SK-N-DZ (cell line): Measurements from ENCODE around the gene SMG6.
"Not testable (repeated sequence)": the region's sequence is repeated elsewhere in the genome, so short reads cannot be mapped to it uniquely, and the experiment has no call there.

ENCODE experiments used
- DNase-seq: peaks from one replicate; pipeline ENCODE4 v3.0.0-alpha.2; 2015; ENCODE audit warnings: low spot score

SMG6 gene

DNA sequence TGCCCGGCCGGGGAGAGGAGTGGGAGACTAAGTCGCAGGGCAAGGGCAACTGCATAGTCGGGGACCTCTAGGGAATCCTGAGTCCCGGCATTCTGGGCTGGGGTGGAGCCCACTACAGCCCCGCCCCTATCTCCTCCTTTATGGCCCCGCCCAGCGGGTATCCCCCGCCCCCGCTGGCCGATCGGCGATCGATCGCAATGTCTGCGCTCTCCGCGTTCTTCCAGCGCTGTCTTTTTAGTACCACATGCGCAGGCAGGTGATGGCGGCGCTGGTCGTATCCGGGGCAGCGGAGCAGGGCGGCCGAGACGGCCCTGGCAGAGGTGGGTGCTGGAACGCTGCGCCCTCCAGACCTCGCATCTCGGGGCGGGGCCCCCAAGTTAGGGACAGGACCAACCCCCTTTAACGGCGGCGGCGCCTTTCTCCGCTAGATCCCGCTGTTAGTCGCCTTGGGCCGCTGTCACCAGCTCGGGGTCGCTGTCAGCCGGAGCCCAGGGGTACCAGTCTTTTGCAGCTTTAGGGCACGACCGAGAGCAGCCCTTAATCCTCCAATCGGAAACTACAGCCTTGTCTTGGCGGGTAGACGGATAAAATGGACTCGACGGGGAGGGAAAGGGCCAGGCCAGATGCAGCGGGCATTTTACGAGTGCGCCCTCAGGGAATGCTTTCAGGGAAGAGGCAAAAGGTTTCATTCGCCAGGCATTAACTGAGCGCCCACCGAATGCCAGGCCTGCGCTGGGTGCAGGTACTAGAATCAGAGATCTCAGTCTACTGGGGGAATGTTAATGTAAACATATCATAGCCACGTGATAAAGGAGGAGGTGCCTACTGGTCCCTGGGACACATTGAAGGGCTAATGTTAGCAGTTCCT is 273.4 kb downstream of the SMG6 start, which contains the start of gene DPH1:
TSS of gene DPH1 (plus strand) at position 243 of the 868 bp plus-strand sequence. CDS start at position 260, 17 bp downstream.
- DNase-seq: peak; percentile 93

DNA sequence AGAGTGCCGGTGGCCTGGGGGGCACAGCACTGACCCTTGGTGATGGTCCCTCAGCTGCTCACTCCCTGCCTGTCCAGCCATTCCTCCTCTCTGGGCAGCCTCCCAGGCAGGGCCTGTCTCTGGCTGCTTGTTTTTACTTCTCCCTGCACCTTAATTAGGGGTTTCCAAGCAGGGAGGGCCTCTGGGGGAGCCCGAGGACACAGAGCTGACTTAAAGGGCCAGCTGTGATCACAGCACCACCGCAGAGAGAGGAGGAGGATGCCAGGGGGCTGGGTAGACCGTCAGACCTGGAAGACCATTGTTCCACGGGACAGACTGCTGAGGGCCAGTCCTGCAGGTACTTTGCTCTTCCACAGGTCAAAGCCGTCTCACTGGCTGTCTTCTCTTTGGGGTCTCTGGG is 274.8 kb downstream of the SMG6 start:
- DNase-seq: peak; percentile 64

DNA sequence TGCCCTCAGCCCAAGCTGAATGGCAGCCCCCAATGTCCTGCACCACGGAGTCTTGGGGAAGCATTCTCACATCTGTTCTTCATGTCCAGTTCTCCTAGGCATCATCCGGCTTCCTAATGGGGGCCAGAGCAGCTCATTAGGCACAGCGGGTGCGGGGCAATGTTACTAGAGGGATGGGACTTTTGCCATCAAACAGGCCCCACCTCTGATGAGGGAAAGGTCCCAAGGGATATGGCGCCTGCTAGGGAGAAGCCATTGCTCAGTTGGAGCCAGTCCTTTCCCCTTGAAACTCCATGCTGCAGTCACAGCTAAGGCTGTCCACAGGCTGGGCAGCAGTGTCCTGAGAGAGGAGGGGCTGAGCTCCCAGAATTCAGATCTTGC is 275.4 kb downstream of the SMG6 start:
- DNase-seq: peak; percentile 53

DNA sequence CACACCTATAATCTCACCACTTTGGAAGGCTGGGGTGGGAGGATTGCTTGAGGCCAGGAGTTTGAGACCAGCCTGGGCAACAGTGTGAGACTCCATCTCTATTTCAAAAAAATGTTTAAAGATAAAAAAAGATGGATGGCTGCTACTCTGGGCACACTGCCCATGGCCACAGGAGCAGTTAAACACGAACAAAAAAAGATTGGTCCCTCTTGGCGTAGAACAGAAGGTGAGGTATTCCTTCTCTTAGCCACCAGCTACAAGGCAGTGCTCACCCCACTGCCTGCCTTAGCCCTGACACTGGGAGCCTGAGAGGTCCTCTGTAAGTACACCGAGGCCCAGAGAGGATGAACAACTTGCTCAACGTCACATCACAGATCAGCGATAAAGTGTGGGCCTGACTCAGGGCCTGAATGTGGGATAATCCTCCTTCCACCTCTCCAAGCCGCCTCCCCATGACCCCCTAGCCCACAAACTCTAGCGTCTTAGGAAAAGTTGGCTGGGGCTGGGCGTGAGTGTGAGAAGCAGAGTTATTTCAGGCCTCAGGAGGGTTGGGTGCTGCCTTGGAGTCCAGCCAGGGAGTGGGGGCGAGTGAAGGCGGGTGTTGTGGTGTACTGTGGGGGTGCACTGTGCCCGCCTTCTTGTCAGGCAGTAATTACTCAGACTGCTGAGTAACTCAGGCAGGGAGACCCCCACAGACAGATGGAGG is 275.9 kb downstream of the SMG6 start:
- DNase-seq: no peak

DNA sequence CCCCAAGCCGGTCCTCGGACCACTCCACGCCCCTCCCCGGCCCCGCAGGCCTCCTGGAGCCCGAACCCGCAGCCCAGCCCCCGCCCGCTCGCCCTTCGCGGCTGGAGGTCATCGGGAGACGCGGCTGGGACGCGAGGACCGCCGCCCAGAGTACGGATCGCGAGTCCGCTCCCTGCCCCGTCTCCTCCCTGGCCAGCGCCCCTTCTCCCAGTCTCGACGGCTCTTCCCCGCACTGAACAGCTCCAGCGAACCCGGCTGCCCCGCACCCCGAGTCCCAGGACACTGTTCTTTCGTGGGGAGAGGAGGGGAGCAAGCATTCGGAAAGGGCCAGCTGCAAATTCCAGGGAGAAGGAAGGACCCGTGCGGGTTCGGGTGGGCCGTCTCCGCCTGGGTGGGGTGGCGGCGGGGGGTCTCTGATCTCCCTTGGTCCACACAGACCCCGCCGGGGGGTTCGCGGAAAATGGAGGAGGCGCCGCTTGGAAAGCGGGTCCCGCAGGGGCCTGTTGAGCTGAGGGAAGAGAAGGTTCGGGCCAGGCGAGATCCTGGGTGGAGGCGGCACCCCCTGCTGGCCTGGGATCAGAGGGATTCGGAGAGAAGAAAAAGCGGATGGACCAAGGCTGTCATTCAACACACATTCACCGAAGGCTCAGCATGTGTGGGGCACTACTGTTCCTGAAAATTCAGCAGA is 277.8 kb downstream of the SMG6 start:
- DNase-seq: peak; percentile 70

DNA sequence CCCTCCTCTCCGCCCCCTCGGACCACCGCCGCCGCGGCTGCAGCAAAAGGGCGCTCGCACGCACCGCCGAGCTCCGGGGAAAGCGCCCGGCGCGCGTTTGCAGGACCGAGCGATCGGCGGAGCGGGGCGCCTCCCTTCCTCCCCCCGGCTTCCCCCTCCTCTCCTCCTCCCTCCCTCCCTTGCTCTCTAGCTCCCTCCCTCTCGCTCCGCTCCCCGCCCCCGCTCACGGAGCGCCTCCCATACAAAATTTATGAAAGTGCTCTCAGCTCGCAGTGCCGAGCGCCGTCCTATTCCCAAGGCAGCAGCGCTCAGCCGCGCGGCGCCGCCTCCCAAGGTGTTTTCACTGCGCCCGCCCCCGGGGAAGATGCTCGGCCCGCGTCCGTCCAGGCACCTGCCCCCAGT is 278.4 kb downstream of the SMG6 start, which contains the start of gene RTN4RL1:
TSS of gene RTN4RL1 (minus strand) at position 115 of the 402 bp plus-strand sequence. CDS start 469 bp downstream, outside the sequence.
- peak; percentile 53 for DNase-seq

DNA sequence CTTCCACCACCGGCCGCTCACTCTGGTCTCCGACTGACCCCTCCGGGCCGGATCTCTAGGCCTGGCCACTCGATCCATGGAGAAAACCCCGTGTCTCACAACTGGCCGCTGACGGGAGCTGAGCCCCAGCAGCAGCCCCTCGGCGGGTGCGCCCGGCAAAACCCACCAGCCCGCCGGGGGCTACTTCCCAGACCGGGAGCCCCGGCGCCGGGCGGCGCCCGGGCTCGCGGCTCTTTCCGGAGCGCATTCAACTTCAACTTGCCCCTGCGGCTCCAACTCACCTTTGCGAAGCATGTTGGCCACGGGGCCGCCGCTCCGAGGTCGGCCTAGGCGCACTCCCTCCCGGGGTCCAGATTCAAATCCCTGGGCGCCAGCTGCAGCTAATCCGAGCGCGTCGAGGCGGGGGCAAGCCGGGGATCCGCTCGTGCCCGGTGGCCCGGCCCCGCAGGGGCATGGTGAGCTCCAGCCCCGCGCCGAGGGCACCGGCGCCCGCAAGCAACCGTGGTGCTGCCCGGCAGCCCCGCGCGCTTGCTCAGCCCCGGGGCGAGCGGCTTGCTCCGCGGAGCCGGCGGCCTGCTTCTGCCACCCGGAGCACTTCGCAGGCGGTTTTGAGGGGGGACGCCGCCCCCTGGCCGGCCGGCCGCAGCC is 278.9 kb downstream of the SMG6 start:
- no peak for DNase-seq

DNA sequence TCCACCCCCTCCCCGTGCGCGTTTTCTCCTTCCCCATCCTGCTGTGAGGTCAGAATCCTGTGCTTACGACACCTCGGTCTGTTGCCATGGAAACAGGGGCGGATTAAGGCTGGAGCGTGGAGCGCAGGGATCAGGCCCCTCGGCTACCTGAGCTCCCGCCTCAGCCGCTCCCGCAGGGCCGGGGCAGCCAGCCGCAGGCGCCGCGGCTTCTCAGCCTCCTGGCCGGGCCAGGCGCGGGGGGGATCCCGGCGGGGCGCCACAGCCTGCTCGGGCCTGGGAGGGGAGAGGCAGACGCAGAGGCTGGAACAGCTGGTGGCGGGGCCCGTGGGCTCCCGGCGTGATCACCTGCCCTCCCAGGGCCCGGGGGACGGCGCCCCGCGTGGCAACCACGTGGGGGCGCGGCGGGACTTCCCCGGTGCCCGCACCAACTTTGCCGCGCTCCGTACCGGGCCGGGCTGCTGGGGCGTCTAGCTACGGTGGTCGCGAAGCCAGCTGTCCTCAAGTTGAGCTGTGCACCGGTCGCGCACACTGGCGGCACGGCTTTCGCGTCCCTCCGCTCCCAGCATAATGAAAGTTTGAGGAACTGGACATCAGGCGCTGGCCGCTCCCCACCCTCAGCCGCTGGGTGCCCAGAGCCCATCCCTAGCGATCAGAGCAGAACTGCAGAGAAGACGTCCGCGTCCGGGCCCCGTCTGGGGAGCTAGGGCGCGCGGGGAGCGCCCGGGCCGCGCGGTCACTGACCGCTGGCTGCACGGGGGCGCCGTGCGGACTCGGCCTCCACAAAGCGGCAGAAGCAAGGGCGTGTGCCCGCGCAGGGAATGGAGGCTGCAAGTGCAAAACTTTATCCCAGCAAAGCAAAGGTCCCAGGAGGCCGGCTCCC is 279.7 kb downstream of the SMG6 start:
- peak; percentile 73 for DNase-seq

DNA sequence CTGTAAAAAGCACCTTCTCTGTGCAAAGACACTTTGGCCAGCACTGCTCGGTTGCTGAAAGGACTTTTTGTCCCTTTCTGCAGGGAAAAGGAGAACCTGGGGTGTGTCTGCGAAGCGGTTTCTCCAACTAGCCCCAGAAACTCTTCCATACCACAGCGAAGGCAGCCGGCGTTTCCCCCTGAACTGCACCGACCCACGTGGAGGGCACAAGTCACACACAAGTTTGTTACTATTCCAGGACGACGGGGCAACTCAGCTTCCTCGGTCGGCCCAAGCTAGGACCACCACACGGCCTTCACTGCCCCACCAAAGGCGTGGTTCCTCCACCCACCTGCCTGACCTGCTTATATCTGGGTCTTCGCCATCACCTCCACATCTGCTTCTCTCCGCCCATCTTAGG is 280.3 kb downstream of the SMG6 start:
- no peak for DNase-seq

DNA sequence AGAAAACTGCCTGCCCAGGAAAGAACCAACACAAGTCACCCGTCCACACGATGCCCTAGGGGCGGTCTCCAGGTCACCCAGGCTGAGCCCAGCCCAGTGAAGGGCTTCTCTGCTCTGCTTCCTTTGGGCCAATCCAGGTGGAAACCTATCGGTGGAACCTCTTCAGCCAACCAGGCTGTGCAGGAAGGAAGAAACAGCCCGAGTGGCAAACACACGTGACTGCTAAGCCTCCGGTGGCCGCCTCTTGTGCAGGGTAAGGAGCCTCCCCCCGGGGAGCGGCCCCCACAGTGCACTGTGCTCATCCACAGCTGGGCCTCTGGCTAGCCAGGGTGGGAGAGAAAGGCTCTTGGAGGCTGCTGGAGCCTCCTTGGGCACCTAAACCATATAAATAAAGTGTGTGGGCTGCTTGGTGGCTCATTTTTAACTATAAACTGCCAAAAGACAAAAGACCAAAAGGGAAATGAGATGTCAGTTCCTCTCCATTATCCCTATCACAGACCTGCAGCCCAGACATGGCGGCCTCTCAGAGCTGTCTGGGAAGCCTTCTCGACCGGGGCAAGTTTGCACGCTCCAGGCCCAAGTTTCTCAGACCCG is 280.8 kb downstream of the SMG6 start:
- DNase-seq: no peak

DNA sequence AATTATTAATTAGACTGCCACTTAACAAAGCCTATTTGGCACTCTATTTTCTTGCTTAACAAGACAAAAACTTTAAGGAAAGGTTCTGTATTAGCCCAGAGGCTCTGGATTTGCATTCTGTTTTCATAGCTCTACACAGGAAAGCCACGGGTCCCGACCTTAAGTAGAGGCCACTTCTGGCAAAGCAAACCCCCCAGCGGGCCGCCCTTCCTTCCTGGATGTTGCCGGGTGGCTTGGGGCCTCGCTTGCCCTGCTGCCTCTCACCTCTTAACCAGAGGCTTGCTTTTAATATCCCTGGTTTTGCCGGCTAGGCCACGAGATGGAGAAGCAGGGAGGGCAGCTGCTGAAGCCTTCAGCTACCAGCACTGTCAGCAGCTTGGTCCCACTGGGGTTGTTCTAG is 282.9 kb downstream of the SMG6 start:
- no peak for DNase-seq

DNA sequence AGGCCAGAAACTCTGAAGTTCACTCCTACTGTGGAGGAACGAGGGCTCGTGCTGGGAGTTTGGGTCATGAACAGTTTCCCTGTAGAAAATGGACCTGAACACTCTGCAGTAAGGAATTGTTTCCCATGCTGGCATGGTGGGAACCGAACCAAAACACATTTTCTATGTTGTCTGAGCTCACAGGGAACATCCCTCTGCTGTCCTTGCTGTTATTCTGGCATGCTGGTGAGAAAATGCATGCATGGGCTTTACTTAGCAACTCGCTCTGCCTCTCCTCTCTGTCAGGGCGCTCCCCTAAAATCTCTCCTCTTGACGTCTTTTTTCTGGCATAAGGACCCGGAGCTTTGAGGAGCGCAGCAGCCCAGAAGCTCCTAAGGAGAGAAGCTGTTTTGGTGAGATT is 283.9 kb downstream of the SMG6 start:
- no peak for DNase-seq

DNA sequence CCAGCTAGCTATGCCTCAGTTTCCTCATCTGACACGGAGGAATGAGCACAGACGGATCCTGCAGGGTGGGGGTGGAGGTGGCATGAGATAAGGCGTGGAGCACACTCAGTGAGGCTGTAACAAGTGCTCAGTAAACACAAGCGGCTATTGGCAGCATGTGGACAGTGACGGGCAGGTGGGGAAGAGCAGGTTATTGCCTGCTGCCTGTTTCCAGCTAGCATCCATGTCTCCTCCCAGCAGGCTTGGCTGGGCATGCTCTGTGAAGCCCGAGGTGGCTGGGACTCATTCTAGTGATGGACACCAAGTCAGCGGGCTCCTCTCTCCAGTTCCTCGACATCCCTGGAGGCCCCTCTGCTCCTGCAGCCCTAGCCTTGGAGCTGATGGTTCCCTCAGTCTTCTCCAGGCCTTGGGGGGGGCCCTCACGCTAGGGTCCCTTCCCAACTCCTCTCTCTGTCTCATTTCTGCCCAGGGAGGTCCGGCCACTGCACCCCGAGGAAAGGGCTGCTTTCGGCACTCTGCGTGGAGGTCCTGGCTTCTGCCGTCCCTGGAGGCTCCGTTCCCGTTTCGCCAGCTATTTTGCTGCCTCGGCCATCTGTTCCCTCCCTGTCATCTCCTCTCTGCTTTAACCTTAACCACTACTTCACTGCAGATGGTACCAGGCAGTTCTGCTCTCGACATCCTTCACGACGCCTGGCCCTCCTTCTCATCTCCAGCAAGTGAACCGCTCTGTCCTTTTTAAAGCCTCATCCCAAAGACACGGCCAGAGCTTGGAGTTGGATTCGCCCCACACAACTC is 284.7 kb downstream of the SMG6 start:
- DNase-seq: no peak

DNA sequence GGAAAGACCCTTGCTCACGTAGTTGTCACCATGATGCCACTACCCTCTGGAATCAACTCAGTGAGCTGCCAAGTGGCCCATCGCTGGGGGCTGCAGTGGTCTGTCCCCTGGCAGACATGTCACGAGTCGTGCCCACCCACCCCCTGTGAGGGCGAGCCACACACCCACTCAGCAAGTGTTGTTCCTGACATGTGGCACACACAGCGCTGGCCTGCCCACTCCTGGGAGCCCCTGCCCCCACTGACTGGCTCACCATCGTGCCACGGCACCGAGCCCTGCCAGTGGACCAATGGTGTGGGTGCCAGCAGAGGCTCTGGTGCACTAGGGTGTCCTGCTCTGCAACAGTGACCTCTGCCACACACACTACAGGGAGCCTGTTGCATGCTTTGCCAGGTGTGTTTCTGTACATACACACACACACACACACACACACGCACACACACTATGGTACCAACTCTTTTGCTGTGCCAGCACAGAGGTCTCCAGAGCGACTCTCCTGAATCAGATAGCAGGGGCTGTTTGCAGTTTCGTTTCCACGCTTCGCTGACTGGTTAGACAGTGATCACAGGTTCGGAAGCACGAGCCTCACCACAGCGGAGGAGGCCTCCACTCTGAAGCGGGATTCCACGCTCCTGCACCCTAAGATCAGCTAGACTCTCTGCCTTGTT is 286.2 kb downstream of the SMG6 start:
- DNase-seq: no peak

DNA sequence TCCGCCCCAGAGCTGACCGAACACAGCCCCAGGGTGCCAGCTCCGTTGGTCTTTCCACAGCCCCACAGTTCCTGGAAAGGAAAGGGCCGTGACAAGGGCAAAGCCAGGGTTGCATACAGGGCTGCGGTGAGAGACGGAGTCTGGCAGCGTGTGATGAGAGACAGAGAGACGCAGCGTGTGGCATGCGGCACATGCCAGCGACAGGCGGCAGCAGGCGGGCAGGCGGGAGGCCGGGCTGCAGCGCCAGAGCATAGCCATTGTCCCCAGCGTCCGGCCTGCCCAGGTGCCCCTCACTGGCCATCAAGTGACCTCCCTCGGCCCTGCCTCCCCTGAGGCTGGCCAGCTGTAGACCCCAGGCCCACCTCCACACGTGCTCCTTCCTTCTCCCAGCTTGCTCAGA is 287.1 kb downstream of the SMG6 start:
- DNase-seq: no peak

DNA sequence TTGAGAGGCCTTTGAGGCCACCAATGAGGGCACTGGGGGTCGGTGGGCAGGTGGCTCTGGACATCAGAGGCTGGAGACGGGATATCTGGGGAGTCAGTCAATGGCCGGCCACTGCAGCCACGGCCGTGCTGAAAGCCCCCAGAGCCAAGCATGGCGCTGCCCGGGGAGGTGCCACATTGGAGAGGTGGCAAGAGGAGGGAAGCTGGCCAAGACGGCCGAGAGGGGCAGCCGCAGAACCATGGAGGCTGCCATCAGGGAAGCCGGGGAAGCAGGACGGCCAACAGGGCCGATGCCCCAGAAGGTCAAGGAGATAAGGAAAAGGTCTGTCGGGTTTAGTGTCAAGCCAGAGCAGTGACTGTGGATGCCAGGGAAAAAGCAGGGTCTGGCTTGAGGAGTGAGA is 288.3 kb downstream of the SMG6 start:
- DNase-seq: no peak

DNA sequence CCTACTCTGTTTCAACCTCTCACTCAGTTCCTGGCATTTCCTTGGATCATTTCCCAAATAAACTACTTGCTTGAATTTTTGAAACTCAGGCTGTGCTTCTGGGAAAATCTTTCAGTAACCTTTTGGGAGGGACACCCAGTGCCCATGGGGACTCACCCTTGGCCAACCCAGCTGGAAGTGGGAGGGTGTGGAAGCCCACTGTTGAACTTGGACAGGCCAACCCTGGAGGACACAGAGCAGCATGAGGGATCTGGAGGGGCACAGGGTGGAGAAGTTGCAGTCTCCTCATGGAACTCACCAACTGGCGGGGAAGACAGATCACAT is 289.6 kb downstream of the SMG6 start:
- no peak for DNase-seq

DNA sequence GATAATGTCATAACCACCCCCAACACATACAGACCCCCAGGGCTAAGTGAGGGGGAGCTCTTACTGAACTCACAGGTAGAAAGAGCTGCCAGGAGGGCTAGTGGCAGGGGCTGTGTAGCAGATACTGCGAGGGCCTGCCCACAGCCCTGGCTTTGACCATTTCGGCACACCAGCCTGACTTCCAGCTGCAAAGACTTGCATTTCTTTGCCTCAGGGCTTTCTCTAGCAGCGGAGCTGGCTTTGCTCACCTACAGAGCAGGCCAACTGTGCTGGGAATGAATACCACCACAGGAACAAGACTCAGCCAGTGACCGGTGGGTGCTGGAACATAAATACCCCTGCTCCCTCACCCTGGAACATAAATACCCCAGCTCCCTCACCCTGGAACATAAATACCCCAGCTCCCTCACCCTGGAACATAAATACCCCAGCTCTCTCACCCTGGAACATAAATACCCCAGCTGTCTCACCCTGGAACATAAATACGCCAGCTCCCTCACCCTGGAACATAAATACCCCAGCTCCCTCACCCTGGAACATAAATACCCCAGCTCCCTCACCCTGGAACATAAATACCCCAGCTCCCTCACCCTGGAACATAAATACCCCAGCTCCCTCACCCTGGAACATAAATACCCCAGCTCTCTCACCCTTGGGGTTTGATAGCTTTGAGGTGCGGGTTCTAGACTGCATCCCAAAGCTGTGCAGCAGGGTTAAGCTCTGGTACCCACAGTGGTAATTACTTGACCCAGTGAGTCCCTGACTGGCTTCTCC is 290.2 kb downstream of the SMG6 start:
- not testable (repeated sequence) for DNase-seq
